Right lobe of liver (tissue), 6 donors: ENCODE data around the gene CATSPERE. TPM values are rescaled to one million over a fixed set of nuclear protein-coding genes. Genes with fewer than 3 reads are reported as not detected.

ENCODE experiments used
- ATAC-seq, 4 donors: fragments of 200-7000 bp; cut with Tn5 transposase; one replicate each; pipeline ENCODE4 v1.9.1; 2020; ENCODE audit warnings: mild to moderate bottlenecking in 4 of 4, moderate library complexity in 4 of 4
- DNase-seq, 3 donors: peaks; one replicate each; pipeline ENCODE4 v3.0.0-alpha.2; 2020
- H3K27ac ChIP-seq, 3 donors: fragments of 200-600 bp; one replicate each; pipeline ENCODE4 v1.8.0; 2022
- H3K27me3 ChIP-seq, 2 donors: fragments of 200-600 bp; one replicate each; pipeline ENCODE4 v1.8.0; 2022
- H3K36me3 ChIP-seq, 4 donors: fragments of 200-600 bp; sonication (generic) in 1 of 4; one replicate each; pipeline versions ENCODE4 v1.5.1 to v1.8.0; 2017 to 2022; ENCODE audit warnings: control low read depth in 1 of 4
- H3K4me1 ChIP-seq, 4 donors: fragments of 200-600 bp; sonication (generic) in 1 of 4; one replicate each; pipeline versions ENCODE4 v1.5.1 to v1.8.0; 2017 to 2022; ENCODE audit warnings: control low read depth in 1 of 4
- H3K4me3 ChIP-seq, 3 donors: fragments of 200-600 bp; one replicate each; pipeline ENCODE4 v1.8.0; 2022
- H3K9me3 ChIP-seq, 4 donors: fragments of 200-600 bp; sonication (generic) in 1 of 4; one replicate each; pipeline versions ENCODE4 v1.5.1 to v1.8.0; 2017 to 2022; ENCODE audit warnings: control low read depth in 1 of 4
- POLR2A ChIP-seq: fragments of 450-650 bp; IDR thresholded peaks from one replicate; pipeline ENCODE4 v1.6.1; 2017; ENCODE audit warnings: antibody characterized with exemption, mild to moderate bottlenecking
- WGBS: methylation state at CpG from one replicate; pipeline ENCODE4 v1.1.6; 2018; ENCODE audit warnings: low coverage, low lambda C conversion rate; ENCODE audit not compliant: insufficient coverage; ENCODE audit errors: missing lambda C conversion rate; 5-methylcytosine and 5-hydroxymethylcytosine counted together
- intact Hi-C, 2 donors: fragments of 100-400 bp; cut with DNase I; formaldehyde crosslinking; loops; one replicate each; pipeline versions ENCODE4 v1.11.2 to v1.14.1; 2022
- total RNA-seq, 6 experiments: library from RNA; depleted of rRNA in 2 of 6; stranded (reverse); fragments of >200 nt in 2 of 6; fragmentation: NEBNext Ultra II Directional in 3 of 6; extraction: Animal tissue kit (Norgen Biotek cat#: 25700) in 3 of 6; gene quantifications; one replicate each; pipeline versions ENCODE4 v1.1.0 to v1.2.4, GENCODE V29; 2016 to 2023
- TF ChIP-seq, protein P1 (sequence below), 4 donors: fragments of 200-600 bp in 3 of 4; fragments of 450-650 bp in 1 of 4; IDR thresholded peaks; one replicate each; pipeline versions ENCODE4 v1.5.1 to v1.8.0; 2016 to 2022; ENCODE audit warnings: antibody characterized with exemption in 4 of 4, mild to moderate bottlenecking in 2 of 4
- donor health status: DM: no; HTN: yes; CAD: no.
- donor health status: DM: no; HTN: no; CAD: no.
- donor health status: DM: no; HTN: no; CAD: no.
- donor health status: DM: no; HTN: yes; CAD: no.
- donor health status: DM: no; HTN: yes; CAD: no.

The CATSPERE gene
- total RNA-seq, 6 experiments from 2014 or later: 0.31 to 1.3 (median 0.70) TPM

DNA sequence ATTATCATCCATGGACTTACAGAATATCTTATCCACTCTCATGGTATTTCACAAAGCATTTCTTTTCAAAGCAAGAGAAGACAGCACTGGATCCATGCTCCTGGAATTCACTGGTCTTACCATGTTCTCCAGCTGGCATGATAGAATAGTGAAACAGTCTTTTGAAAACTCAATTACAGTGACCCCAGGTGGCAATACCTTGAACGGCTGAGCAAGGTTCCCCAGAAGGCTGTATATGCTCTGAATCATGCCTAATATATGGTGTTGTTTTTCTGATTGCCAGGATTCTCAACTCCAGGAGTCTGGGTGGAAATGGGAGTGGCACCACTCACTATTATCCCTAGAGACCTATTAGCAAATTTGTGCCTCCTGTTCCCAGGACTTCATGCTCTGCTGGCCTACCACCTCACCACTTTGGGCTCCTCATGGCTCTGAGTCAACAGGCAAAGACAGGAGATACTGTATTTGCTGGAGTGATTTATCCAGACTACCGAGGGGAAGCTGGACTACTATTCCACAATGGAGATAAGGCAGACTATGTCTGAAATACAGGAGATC, 87.6 kb downstream of the CATSPERE start:
- 80% methylated on average over 1 of the region's 2 CpGs for WGBS
- no peak for ATAC-seq

DNA sequence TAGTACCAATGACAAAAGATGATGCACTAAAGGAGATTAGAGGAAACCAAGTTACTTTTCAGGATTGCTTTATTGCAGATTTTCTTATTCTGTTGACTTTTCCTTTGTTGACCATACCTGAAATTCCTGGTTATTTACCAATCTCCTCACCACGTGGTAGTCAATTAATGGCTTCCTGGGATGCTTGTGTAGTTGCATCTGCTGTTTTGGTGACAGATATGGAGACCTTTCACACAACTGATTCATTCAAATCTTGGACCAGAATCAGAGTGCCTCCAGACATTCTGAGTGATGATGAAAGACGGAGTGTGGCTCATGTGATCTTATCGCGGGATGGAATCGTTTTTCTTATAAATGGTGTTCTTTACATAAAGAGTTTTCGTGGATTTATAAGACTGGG, 91.3 kb downstream of the CATSPERE start:
- Histone ChIP-seq H3K27me3 (no peaks in the 10 kb centered on the region), H3K36me3 (no peaks in the 10 kb centered on the region), H3K27ac (no peak overlapping the region), H3K4me3 (no peak overlapping the region), H3K9me3 (peaks cover 0 to 8% (median 3%) of the 10 kb centered on the region in 4 donors), H3K4me1 (no peaks in the 10 kb centered on the region)
- intact Hi-C loops: no loop called here
- no peak for ATAC-seq
- TF ChIP-seq, protein P1, sequence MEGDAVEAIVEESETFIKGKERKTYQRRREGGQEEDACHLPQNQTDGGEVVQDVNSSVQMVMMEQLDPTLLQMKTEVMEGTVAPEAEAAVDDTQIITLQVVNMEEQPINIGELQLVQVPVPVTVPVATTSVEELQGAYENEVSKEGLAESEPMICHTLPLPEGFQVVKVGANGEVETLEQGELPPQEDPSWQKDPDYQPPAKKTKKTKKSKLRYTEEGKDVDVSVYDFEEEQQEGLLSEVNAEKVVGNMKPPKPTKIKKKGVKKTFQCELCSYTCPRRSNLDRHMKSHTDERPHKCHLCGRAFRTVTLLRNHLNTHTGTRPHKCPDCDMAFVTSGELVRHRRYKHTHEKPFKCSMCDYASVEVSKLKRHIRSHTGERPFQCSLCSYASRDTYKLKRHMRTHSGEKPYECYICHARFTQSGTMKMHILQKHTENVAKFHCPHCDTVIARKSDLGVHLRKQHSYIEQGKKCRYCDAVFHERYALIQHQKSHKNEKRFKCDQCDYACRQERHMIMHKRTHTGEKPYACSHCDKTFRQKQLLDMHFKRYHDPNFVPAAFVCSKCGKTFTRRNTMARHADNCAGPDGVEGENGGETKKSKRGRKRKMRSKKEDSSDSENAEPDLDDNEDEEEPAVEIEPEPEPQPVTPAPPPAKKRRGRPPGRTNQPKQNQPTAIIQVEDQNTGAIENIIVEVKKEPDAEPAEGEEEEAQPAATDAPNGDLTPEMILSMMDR (IDR thresholded peaks at IDR 0.05): no peak
- TF ChIP-seq POLR2A: no peak
- WGBS: 83% methylated on average over 6 of the region's 6 CpGs
- DNase-seq: no peak

More for the DNA sequence above, 87.6 kb downstream of the CATSPERE start:
- Histone ChIP-seq H3K36me3 (no peaks in the 10 kb centered on the region), H3K9me3 (no peaks in the 10 kb centered on the region), H3K27me3 (no peaks in the 10 kb centered on the region), H3K27ac (no peak overlapping the region), H3K4me1 (no peaks in the 10 kb centered on the region), H3K4me3 (no peak overlapping the region)
- no peak for TF ChIP-seq POLR2A
- TF ChIP-seq, protein P1 (IDR thresholded peaks at IDR 0.05): no peak
- DNase-seq: no peak
- intact Hi-C loops: no loop called here

DNA sequence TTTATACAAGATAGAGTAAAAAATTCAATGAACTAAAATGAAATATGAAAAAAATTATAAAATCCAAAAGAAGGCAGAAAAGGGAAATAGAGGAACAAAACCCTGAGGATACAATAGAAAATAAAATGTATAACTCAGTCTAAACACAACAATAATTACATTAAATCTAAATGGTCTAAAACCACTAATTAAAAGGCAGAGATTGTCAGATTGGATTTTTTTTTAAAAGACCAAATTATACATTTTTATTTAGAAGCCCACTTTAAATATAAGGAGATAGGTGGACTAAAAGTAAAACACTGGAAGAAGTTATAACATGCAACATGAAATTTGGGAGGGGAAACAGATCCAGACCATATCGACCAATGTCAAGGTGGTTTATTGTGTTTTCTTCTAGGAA, 95.2 kb downstream of the CATSPERE start:
- TF ChIP-seq, protein P1 (IDR thresholded peaks at IDR 0.05): no peak
- no peak for TF ChIP-seq POLR2A
- Histone ChIP-seq H3K27me3 (no peaks in the 10 kb centered on the region), H3K9me3 (peaks cover 0 to 8% (median 3%) of the 10 kb centered on the region in 4 donors), H3K4me1 (no peaks in the 10 kb centered on the region), H3K36me3 (no peaks in the 10 kb centered on the region), H3K27ac (no peak overlapping the region), H3K4me3 (no peak overlapping the region)
- no peak for DNase-seq
- no peak for ATAC-seq
- 75% methylated on average over 1 of the region's 1 CpG for WGBS
- intact Hi-C loops: no loop called here

DNA sequence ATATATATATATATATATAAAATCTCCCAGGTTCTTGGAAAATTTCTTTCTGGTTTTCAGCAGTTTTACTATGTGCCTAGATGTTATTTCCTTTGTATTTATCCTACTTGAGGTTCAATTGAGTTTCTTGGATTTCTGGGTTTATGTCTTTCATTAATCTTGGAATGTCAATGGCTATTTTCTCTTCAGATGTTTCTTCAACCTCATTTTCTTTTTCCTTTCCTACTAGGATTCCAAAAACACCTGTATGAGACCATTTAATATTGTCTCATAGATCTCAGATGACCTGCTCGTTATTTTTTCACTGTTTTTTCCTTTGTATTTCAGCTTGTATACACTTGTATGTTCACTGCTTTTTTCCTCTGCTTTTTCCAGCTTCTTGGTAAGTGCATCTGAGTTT, 96.5 kb downstream of the CATSPERE start:
- no peak for ATAC-seq
- H3K4me3 ChIP-seq: no peak overlapping the region
- intact Hi-C loops: no loop called here
- no peaks in the 10 kb centered on the region for H3K27me3 ChIP-seq
- no peak overlapping the region for H3K27ac ChIP-seq
- TF ChIP-seq, protein P1 (IDR thresholded peaks at IDR 0.05): no peak
- TF ChIP-seq POLR2A: no peak
- DNase-seq: no peak
- H3K4me1 ChIP-seq: no peaks in the 10 kb centered on the region
- H3K36me3 ChIP-seq: no peaks in the 10 kb centered on the region
- WGBS: 77% methylated on average over 1 of the region's 1 CpG
- peaks cover 0 to 8% (median 3%) of the 10 kb centered on the region in 4 donors for H3K9me3 ChIP-seq
